NT2/D1 (cell line): ENCODE measurements around the gene FDX1.

ENCODE experiments used
- SUZ12 ChIP-seq: IDR thresholded peaks from 2 replicates; pipeline ENCODE4 v1.6.1; 2011; ENCODE audit not compliant: insufficient read length, insufficient read depth; ENCODE audit errors: extremely low read depth
- YY1 ChIP-seq: IDR thresholded peaks from 2 replicates; pipeline ENCODE4 v1.6.1; 2011; ENCODE audit not compliant: insufficient read length, insufficient read depth
- ZNF274 ChIP-seq: IDR thresholded peaks from 2 replicates; pipeline ENCODE4 v1.6.1; 2011; ENCODE audit warnings: mild to moderate bottlenecking, low read depth, low read length

DNA sequence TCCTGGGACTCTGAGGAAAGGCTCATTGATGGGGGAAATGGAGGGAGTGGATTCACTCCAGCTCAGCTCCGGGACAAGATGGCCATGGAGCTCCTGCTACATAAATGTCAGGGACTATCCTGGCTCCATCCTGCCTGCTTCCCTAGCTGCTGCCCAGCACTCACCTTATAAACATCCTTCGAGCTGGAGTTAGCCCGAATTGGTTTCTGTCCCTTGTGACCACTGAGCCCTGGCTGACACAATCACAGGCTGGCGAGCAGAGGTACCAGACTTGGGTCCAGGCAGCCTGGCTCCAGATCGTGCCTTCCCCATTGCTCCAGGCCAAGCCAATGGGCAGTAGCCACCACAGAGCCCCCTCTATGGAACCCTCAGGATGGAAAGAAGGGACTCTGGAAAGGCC is 77.6 kb downstream of the FDX1 start:
- TF ChIP-seq ZNF274 = no peak
- no peak for TF ChIP-seq YY1
- TF ChIP-seq SUZ12 = no peak
